ENCODE results near the gene SLC17A2.

- TF ChIP-seq, protein P1, sequence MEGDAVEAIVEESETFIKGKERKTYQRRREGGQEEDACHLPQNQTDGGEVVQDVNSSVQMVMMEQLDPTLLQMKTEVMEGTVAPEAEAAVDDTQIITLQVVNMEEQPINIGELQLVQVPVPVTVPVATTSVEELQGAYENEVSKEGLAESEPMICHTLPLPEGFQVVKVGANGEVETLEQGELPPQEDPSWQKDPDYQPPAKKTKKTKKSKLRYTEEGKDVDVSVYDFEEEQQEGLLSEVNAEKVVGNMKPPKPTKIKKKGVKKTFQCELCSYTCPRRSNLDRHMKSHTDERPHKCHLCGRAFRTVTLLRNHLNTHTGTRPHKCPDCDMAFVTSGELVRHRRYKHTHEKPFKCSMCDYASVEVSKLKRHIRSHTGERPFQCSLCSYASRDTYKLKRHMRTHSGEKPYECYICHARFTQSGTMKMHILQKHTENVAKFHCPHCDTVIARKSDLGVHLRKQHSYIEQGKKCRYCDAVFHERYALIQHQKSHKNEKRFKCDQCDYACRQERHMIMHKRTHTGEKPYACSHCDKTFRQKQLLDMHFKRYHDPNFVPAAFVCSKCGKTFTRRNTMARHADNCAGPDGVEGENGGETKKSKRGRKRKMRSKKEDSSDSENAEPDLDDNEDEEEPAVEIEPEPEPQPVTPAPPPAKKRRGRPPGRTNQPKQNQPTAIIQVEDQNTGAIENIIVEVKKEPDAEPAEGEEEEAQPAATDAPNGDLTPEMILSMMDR (tag by site-specific recombination; IDR thresholded peaks at IDR 0.05): no peak
- TF ChIP-seq, protein P2, sequence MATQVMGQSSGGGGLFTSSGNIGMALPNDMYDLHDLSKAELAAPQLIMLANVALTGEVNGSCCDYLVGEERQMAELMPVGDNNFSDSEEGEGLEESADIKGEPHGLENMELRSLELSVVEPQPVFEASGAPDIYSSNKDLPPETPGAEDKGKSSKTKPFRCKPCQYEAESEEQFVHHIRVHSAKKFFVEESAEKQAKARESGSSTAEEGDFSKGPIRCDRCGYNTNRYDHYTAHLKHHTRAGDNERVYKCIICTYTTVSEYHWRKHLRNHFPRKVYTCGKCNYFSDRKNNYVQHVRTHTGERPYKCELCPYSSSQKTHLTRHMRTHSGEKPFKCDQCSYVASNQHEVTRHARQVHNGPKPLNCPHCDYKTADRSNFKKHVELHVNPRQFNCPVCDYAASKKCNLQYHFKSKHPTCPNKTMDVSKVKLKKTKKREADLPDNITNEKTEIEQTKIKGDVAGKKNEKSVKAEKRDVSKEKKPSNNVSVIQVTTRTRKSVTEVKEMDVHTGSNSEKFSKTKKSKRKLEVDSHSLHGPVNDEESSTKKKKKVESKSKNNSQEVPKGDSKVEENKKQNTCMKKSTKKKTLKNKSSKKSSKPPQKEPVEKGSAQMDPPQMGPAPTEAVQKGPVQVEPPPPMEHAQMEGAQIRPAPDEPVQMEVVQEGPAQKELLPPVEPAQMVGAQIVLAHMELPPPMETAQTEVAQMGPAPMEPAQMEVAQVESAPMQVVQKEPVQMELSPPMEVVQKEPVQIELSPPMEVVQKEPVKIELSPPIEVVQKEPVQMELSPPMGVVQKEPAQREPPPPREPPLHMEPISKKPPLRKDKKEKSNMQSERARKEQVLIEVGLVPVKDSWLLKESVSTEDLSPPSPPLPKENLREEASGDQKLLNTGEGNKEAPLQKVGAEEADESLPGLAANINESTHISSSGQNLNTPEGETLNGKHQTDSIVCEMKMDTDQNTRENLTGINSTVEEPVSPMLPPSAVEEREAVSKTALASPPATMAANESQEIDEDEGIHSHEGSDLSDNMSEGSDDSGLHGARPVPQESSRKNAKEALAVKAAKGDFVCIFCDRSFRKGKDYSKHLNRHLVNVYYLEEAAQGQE (tag by site-specific recombination; IDR thresholded peaks at IDR 0.05): no peak
- no peak for TF ChIP-seq SP7 (tag by site-specific recombination; IDR thresholded peaks at IDR 0.05)
- TF ChIP-seq ZNF175 (tag by site-specific recombination; IDR thresholded peaks at IDR 0.05): no peak
- TF ChIP-seq FEZF1 (tag by site-specific recombination; IDR thresholded peaks at IDR 0.05): no peak
- TF ChIP-seq ZNF692 (tag by site-specific recombination; IDR thresholded peaks at IDR 0.05): no peak
- TF ChIP-seq ZNF19 (tag by site-specific recombination; IDR thresholded peaks at IDR 0.05; ENCODE audit: low read depth): no peak
- no peak for TF ChIP-seq KLF7 (tag by site-specific recombination; IDR thresholded peaks at IDR 0.05; ENCODE audit: borderline replicate concordance)
- no peak for TF ChIP-seq ZNF530 (tag by site-specific recombination; IDR thresholded peaks at IDR 0.05; ENCODE audit: low read depth)
- TF ChIP-seq ZNF155 (tag by site-specific recombination; IDR thresholded peaks at IDR 0.05): no peak
- TF ChIP-seq ZNF843 (tag by site-specific recombination; IDR thresholded peaks at IDR 0.05): no peak
Observed at GRCh38 chr6:25883536-25883935, 47.0 kb downstream of the SLC17A2 start.
